Measurements from ENCODE around the gene BTBD7.
"Not testable (repeated sequence)": the region's sequence is repeated elsewhere in the genome, so short reads cannot be mapped to it uniquely, and the experiment has no call there.

BTBD7 gene, protein sequence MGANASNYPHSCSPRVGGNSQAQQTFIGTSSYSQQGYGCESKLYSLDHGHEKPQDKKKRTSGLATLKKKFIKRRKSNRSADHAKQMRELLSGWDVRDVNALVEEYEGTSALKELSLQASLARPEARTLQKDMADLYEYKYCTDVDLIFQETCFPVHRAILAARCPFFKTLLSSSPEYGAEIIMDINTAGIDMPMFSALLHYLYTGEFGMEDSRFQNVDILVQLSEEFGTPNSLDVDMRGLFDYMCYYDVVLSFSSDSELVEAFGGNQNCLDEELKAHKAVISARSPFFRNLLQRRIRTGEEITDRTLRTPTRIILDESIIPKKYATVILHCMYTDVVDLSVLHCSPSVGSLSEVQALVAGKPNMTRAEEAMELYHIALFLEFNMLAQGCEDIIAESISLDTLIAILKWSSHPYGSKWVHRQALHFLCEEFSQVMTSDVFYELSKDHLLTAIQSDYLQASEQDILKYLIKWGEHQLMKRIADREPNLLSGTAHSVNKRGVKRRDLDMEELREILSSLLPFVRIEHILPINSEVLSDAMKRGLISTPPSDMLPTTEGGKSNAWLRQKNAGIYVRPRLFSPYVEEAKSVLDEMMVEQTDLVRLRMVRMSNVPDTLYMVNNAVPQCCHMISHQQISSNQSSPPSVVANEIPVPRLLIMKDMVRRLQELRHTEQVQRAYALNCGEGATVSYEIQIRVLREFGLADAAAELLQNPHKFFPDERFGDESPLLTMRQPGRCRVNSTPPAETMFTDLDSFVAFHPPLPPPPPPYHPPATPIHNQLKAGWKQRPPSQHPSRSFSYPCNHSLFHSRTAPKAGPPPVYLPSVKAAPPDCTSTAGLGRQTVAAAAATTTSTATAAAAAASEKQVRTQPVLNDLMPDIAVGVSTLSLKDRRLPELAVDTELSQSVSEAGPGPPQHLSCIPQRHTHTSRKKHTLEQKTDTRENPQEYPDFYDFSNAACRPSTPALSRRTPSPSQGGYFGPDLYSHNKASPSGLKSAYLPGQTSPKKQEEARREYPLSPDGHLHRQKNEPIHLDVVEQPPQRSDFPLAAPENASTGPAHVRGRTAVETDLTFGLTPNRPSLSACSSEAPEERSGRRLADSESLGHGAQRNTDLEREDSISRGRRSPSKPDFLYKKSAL

GRCh38 chr14:93332853-93333630 is at the start of gene BTBD7:
Gene BTBD7 (minus strand): TSS chr14:93333036. CDS start chr14:93296051, 36,985 bp downstream.
- ATAC-seq: peak; percentile 94
- Mint-ChIP-seq H3K9me3 (no peaks in the 10 kb centered on the region), H3K27me3 (no peaks in the 10 kb centered on the region), H3K4me3 (peak within 1 kb of the TSS; percentile 86 to 88), H3K27ac (peak within 1 kb of the TSS; percentile 96), H3K4me1 (peaks cover 66% of the 10 kb centered on the region)
- DNase-seq: peak; percentile 93 to 94

DNA sequence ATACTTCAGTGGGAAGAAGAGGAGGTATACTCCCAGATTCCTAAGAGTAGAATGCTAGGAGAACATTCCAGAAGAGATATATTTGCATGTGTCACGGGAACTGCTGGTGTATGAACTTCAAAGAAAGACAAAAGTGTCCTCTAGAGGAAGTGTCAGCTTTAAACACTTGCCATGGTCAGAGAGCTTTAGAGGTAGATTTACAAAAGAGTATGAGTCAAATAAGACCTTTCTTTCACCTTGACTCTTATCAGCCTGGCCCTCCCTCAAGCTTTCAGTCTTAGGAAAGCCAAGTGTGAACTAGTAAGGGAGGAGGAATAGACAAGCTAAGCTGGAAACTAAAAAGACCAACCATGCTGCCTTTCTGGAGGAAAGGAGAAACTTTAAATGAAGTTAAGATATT is 48.8 kb upstream of the BTBD7 start:
- DNase-seq: no peak
- no peak overlapping the region for H3K4me3 Mint-ChIP-seq
- no peak for ATAC-seq
- H3K9me3 Mint-ChIP-seq: peaks cover 0 to 15% of the 10 kb centered on the region in 2 donors
- peaks cover 24% of the 10 kb centered on the region for H3K27me3 Mint-ChIP-seq
- no peaks in the 10 kb centered on the region for H3K4me1 Mint-ChIP-seq
- H3K27ac Mint-ChIP-seq: no peak overlapping the region

GRCh38 chr14:93379831-93380230 is 47.0 kb upstream of the BTBD7 start:
- H3K4me1 Mint-ChIP-seq: no peaks in the 10 kb centered on the region

GRCh38 chr14:93375673-93376156 is 42.9 kb upstream of the BTBD7 start:
- ATAC-seq (no peak), DNase-seq (no peak)
- Mint-ChIP-seq H3K4me1 (no peaks in the 10 kb centered on the region), H3K27me3 (peaks cover 4% of the 10 kb centered on the region), H3K9me3 (peaks cover 6 to 9% of the 10 kb centered on the region in 2 donors), H3K27ac (peak overlapping the region in 1 of 2 donors; percentile 9), H3K4me3 (no peak overlapping the region)

More at GRCh38 chr14:93379831-93380230, 47.0 kb upstream of the BTBD7 start:
- Mint-ChIP-seq H3K9me3 (peaks cover 0 to 13% of the 10 kb centered on the region in 2 donors), H3K27me3 (peaks cover 12% of the 10 kb centered on the region), H3K27ac (no peak overlapping the region), H3K4me3 (no peak overlapping the region)
- DNase-seq: no peak
- no peak for ATAC-seq

- H3K27me3 Mint-ChIP-seq: peaks cover 26% of the 10 kb centered on the region
- H3K4me1 Mint-ChIP-seq: no peaks in the 10 kb centered on the region
- no peak overlapping the region for H3K27ac Mint-ChIP-seq
- H3K9me3 Mint-ChIP-seq: peaks cover 6 to 9% of the 10 kb centered on the region in 2 donors
- H3K4me3 Mint-ChIP-seq: no peak overlapping the region
- DNase-seq (no peak), ATAC-seq (no peak)
Observed at GRCh38 chr14:93369713-93370266, 37.0 kb upstream of the BTBD7 start.

- no peak overlapping the region for H3K4me3 Mint-ChIP-seq
- H3K27ac Mint-ChIP-seq: no peak overlapping the region
- H3K9me3 Mint-ChIP-seq: peaks cover 6 to 9% of the 10 kb centered on the region in 2 donors
- no peak for DNase-seq
- no peak for ATAC-seq
- no peaks in the 10 kb centered on the region for H3K4me1 Mint-ChIP-seq
- peaks cover 26% of the 10 kb centered on the region for H3K27me3 Mint-ChIP-seq
Observed at GRCh38 chr14:93368996-93369712, 36.3 kb upstream of the BTBD7 start.

GRCh38 chr14:93354873-93355272 is 22.0 kb upstream of the BTBD7 start:
- DNase-seq, ATAC-seq, H3K27me3 Mint-ChIP-seq, H3K9me3 Mint-ChIP-seq, H3K27ac Mint-ChIP-seq, H3K4me1 Mint-ChIP-seq, H3K4me3 Mint-ChIP-seq: not testable (repeated sequence)

- H3K9me3 Mint-ChIP-seq: peaks cover 5 to 8% of the 10 kb centered on the region in 2 donors
- no peak for ATAC-seq
Observed at GRCh38 chr14:93348292-93348691, 15.5 kb upstream of the BTBD7 start.

DNA sequence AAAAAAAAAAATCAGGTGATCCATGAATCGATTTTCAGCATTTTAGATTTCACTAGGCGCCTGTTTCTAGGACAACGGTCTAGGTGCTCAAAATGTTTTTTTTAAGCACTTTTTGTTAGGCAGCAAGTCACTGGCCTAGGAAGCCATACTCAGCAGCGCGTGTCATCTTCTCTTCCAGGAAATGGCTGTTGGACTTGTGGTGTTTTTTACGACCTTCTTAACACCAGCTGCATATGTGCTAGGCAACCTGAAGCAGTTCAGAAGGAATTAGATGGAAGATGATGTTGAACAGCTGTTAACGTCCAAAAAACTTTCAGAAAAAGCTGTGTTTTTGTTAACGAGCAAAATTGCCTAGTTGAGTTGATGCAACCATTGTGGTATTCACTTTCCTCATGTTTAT is 15.0 kb upstream of the BTBD7 start:
- peaks cover 5 to 8% of the 10 kb centered on the region in 2 donors for H3K9me3 Mint-ChIP-seq
- H3K27me3 Mint-ChIP-seq: no peaks in the 10 kb centered on the region
- no peak overlapping the region for H3K4me3 Mint-ChIP-seq
- ATAC-seq (no peak), DNase-seq (no peak)
- no peaks in the 10 kb centered on the region for H3K4me1 Mint-ChIP-seq
- no peak overlapping the region for H3K27ac Mint-ChIP-seq

More at GRCh38 chr14:93348292-93348691, 15.5 kb upstream of the BTBD7 start:
- Mint-ChIP-seq H3K4me1 (no peaks in the 10 kb centered on the region), H3K27ac (no peak overlapping the region), H3K4me3 (no peak overlapping the region), H3K27me3 (no peaks in the 10 kb centered on the region)
- no peak for DNase-seq

DNA sequence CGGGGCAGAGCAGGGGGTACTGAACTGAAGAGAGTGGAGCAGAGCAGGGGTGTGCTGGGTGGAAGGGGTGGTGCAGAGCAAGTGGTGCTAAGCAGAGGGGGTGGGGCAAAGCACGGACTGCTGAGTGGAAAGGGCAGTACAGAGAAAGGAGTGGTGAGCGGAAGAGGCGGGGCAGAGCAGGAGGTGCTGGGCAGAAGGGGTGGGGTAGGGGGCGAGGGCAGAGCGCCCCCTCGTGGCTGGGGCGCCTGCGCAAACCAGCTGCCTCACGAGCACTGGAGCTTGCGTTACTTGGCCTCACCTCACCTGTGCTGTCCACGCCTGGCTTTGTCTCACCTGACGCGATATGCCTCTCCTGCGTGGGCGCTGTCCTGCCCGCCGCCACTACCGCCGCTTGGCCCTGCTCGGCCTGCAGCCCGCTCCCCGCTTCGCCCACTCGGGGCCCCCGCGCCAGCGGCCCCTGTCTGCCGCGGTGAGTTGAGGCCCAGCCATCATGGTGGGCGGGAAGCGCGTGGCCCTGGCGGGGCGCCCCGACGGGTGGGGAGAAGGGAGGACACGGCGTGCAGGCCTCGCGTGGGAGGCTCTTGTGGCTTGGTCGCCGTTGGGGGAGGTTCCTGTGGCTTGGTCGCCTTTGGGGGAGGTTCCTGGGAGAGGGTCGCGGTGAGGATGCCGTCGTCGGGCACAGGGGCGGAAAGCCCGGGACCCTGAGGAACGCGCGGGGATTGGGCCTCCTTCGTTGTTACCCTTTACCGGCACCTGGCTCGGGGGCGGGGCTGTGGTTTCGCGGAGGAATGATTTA is 14.3 kb upstream of the BTBD7 start, which contains the start of gene COX8C:
TSS of gene COX8C (plus strand) at position 257 of the 796 bp plus-strand sequence. CDS start at position 344, 87 bp downstream.
- no peaks in the 10 kb centered on the region for H3K4me1 Mint-ChIP-seq
- peaks cover 5 to 14% of the 10 kb centered on the region in 2 donors for H3K9me3 Mint-ChIP-seq
- no peak within 1 kb of the TSS for H3K4me3 Mint-ChIP-seq
- no peak for DNase-seq
- peak within 1 kb of the TSS in 1 of 2 donors; percentile 86 for H3K27ac Mint-ChIP-seq
- H3K27me3 Mint-ChIP-seq: no peaks in the 10 kb centered on the region
- peak; percentile 40 for ATAC-seq

- peaks cover 5 to 20% of the 10 kb centered on the region in 2 donors for H3K9me3 Mint-ChIP-seq
- no peak overlapping the region for H3K27ac Mint-ChIP-seq
- DNase-seq (no peak), ATAC-seq (no peak)
- no peaks in the 10 kb centered on the region for H3K4me1 Mint-ChIP-seq
- no peaks in the 10 kb centered on the region for H3K27me3 Mint-ChIP-seq
- no peak overlapping the region for H3K4me3 Mint-ChIP-seq
Observed at GRCh38 chr14:93343797-93344196, 11.0 kb upstream of the BTBD7 start.

- Mint-ChIP-seq H3K4me1 (no peaks in the 10 kb centered on the region), H3K27me3 (no peaks in the 10 kb centered on the region), H3K4me3 (no peak overlapping the region), H3K9me3 (peaks cover 5 to 20% of the 10 kb centered on the region in 2 donors), H3K27ac (no peak overlapping the region)
- ATAC-seq (no peak), DNase-seq (no peak)
Observed at GRCh38 chr14:93343266-93343665, 10.4 kb upstream of the BTBD7 start.

GRCh38 chr14:93337884-93338283 is 5.0 kb upstream of the BTBD7 start:
- ATAC-seq (no peak), DNase-seq (no peak)
- no peaks in the 10 kb centered on the region for H3K27me3 Mint-ChIP-seq
- no peak overlapping the region for H3K27ac Mint-ChIP-seq
- H3K4me1 Mint-ChIP-seq: peaks cover 29% of the 10 kb centered on the region
- no peak overlapping the region for H3K4me3 Mint-ChIP-seq
- peaks cover 0 to 12% of the 10 kb centered on the region in 2 donors for H3K9me3 Mint-ChIP-seq
